Adrenal gland (tissue), 5 donors: ENCODE measurements around the gene NFIC.

ENCODE experiments used
- POLR2A ChIP-seq, 2 donors: fragments of 450-650 bp; IDR thresholded peaks; one replicate each; pipeline ENCODE4 v1.6.1; 2017; ENCODE audit warnings: antibody characterized with exemption in 2 of 2, mild to moderate bottlenecking in 2 of 2, moderate library complexity in 1 of 2
- TF ChIP-seq, protein P1 (sequence below), 6 experiments: fragments of 450-650 bp in 4 of 6; fragments of 200-600 bp in 2 of 6; sonication (generic) in 1 of 6; IDR thresholded peaks; 1 replicate in 5 of 6; 2 replicates in 1 of 6; pipeline versions ENCODE4 v1.5.1 to v1.8.0; 2016 to 2021; ENCODE audit warnings: antibody characterized with exemption in 6 of 6, mild to moderate bottlenecking in 2 of 6, moderate library complexity in 1 of 6
- donor health status: DM: no; HTN: no; CAD: no.

GRCh38 chr19:3491396-3492119 is 125.2 kb downstream of the NFIC start:
- TF ChIP-seq, protein P1, sequence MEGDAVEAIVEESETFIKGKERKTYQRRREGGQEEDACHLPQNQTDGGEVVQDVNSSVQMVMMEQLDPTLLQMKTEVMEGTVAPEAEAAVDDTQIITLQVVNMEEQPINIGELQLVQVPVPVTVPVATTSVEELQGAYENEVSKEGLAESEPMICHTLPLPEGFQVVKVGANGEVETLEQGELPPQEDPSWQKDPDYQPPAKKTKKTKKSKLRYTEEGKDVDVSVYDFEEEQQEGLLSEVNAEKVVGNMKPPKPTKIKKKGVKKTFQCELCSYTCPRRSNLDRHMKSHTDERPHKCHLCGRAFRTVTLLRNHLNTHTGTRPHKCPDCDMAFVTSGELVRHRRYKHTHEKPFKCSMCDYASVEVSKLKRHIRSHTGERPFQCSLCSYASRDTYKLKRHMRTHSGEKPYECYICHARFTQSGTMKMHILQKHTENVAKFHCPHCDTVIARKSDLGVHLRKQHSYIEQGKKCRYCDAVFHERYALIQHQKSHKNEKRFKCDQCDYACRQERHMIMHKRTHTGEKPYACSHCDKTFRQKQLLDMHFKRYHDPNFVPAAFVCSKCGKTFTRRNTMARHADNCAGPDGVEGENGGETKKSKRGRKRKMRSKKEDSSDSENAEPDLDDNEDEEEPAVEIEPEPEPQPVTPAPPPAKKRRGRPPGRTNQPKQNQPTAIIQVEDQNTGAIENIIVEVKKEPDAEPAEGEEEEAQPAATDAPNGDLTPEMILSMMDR (IDR thresholded peaks at IDR 0.05) = no peak
- no peak for TF ChIP-seq POLR2A (IDR thresholded peaks at IDR 0.05)
